Activated CD4-positive, alpha-beta T cell treated with anti-CD3 and anti-CD28 coated beads for 24 hours (primary cell): ENCODE measurements around the gene FARP1.

Source experiments
- DNase-seq, 2 donors: peaks; one replicate each; pipeline ENCODE4 v3.0.0-alpha.2; 2020; ENCODE audit warnings: low read depth in 2 of 2

The FARP1 gene

DNA sequence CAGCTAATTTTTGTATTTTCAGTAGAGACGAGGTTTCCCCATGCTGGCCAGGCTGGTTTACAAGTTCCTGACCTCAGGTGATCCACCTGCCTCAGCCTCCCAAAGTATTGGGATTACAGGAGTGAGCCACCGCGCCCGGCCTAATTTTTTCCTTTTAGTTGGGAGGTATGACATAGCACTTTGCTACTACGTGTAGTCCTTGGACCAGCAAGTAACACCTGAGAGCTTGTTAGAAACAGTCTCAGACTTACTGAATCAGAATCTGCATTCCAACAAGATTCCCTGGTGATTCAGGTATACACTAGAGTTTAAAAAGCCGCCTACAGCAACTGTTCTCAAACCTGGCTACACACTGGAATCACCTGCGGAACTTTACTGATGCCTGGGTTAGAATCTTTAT is 1.8 kb upstream of the FARP1 start:
- no peak for DNase-seq

DNA sequence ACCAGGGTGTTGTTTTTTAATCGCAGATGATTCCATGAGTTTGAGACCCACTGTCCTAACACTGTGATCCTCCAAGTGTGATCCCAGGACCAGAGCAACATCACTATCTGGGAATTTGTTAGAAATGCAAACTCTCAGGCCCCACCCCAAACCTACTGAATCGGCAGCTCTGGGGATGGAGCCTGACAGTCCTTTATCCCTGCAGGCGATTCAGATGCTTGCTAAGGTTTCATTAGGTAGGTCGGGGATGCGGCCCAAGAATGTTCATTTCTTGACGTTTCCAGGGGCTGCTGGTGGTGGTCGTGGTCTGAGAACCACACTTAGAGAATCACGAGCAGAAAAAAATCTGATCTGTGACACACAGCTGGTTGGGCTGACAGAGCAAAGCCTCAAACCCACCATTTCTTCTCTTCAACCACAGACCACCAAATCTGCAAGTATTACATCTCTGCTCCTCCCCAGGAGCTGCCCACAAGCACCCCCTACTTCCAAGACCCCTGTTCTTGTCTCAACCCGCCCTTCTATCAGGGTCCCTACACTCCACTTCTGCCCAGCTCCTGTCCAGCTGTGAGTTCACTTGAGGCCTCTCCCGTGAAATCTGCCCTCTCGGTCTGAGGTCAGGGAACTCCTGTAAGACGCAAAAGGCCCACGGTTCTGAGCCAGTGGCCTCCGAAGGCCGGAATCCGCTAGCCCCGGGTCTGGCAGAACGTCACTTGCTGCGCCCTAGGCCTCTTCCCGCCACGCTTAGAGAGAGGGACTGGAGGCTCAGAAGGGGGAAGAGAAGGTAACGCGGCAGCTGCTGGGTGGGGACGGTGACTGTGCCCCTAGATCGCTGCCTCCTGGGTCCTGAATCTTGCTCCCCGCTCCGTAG is 1.1 kb upstream of the FARP1 start:
- no peak for DNase-seq

DNA sequence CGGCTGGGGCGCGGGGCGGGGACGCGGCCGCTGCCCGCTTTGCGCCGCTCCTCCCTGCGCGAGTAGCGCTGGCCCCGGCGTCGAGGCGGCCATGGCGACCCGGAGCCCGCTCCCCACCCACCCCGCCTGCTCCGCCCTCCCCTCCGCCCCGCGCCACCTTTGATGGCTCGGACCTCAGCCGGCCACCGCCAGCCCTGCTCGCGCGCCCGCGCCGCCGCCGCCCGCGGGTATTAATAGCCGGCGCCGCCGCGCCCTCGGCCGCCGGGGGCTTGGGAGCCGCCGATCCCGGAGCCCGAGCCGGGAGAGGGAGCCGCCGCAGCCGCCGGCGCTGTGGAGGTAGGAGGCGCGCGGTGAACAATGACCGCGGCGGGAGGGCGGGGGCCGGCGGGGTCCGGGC is 261 bp downstream of the FARP1 start:
- DNase-seq: no peak

DNA sequence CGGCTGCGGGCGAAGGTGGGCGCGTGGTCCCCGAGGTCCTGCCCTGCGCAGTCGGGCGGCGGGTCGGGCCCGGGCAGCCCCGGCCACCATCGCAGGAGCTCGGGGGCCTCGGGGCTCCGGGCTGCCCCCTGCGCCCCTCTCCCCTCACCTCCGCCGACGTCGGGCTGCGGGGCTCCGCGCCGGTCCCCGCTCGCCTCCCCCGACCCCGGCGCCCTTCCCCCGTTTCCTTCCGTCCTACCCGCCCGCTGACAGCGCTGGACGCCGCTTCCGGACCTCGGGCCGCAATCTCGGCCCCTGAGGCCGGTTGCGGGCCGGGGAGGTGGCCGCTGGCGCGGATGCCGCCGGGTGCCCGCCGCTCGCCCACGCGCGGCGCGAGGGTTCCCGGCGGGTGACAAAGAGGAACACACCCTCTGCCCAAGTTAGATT is 720 bp downstream of the FARP1 start:
- no peak for DNase-seq

DNA sequence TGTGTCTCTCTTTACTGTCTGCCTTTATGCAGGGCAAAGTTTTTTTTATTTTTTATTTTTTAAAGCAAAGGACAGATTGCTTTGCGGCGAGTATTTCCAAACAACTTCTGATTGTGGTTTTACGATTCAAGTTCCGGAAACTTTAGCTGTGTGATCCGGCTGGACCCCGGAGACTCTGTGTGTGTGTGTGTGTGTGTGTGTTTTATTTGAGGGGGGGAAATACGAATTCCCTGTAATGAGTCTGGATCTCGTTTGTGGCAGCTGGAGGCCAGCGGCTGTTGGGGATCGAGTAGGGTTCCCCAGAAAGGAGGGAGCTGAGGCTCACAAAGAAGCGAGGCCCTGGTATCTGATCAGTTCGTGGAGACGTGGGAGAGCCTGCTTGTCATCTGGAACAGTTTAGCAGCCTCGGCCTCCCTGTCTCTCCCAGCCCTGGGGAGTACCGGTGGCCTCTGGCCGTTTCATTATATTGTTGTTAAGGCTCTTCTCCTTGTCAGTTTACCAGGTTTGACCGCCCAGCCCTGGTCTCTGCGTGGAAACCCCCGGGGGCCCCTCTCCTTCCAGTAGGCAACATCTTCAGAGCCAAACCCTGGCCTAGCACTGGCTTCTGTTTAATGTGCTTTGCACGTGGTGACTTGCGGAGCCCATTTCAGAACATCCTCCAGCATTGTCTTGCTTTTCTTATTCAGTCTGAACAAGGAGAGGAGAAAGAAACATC is 1.3 kb downstream of the FARP1 start:
- DNase-seq: no peak

DNA sequence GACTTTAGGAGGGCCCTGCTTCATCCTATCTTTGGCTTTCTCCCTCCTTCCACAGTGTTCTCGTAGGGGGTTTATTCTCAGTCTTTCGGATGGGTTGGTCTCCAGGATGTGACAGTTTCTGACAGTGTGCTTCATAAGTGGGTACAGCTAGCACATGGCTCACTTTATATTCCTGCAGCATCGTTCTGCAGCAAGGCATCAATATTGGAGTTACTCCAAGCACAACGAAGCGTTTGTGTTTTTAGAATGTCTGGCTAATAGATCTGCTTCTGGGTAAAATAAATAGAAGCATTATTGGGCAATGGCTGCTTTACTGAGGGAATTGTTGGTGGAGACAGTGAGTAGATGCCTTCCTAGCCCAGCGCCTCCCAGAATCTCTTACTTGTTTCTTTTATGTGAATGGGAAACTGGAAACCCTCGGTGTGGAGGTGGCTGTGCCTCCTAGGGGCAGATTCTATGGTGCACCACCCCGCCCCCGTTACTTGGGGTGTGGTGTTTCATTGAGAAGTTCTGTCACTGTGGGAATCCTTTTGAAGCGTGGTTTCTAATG is 2.0 kb downstream of the FARP1 start:
- DNase-seq: no peak

DNA sequence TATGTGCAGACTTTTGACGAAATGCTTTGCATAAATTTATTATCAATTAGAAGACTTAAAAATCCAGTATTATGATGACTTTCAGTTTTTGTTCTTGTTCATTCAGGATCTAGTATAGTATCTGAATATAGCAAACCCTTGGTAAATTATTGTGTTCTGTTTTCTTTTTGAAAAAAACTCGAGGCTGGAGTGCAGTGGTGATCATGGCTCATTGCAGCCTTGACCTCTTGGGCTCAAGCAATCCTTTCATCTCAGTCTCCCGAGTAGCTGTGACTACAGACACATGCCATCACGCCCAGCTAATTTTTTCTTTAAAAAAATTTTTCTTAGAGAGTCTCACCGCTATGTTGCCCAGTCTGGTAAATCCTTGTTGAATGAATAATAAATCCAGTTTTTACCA is 4.6 kb downstream of the FARP1 start:
- no peak for DNase-seq

DNA sequence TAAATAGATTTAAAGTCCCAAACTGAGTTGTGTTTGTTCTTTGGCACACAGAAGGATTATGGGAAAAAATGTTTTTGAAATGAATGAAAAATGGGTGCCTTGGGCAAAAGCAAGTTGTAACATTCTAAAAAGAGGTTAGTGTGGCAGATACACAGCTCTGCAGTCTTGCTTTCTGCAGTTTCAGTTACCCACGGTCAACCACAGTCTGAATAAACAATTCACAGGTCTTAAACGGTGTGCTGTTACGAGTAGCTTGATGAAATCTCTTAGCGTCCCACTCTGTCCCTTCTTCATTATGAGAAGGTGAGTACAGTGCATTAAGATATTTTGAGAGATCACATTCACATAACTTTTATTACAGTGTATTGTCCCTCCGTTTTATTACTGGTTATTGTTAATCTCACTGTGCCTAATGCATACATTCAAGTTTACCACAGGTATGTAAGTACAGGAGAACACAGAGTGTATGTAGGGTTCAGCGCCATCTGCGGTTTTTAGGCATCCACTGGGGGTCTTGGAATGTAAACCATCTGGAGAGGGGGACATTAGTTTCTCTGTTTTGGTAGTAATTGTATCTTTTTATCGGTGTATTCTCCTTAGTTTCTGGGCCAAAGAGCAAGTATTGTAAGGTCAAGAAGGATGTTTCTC is 8.1 kb downstream of the FARP1 start:
- no peak for DNase-seq

DNA sequence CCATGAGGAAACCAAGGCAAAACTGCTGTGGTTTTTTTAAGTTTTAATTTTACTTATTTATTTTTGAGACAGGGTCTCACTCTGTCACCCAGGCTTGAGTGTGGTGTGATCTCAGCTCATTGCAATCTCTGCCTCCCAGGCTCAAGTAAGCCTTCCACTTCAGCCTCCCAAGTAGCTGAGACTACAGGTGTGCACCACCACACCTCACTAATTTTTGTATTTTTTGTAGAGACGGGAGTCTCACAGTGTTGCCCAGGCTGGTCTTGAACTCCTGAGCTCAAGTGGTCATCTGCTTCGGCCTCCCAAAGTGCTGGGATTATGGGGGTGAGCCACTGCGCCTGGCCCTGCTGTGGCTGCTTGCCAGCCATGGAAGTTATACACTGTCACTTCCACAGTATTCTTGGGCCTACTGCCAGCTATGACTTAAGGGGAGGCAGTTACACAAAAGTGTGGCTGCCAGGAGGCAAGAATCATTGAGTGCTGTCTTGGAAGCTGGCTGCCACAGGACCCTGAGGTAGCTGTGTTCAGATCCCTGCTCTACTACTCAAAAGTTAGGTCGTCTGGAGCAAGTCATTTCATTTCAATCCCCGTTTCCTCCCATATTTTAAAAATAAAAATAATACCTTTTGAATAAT is 12.7 kb downstream of the FARP1 start:
- DNase-seq: no peak

DNA sequence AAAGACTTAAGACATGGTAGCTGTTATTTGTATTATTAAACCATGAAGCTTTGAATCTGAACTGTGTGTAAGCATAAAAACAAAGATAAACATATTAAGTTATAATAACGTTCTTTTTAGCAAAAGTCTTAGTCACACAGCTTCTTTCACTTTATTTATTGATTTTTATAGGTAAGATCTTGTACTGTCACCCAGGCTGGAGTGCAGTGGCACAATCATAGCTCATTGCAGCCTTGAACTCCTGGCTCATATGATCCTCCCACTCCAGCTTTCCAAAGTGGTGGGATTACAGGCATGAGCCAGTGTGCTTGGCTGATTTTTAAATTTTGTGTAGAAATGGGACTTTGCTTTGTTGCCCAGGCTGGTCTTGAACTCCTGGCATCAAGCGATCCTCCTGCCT is 13.4 kb downstream of the FARP1 start:
- no peak for DNase-seq

DNA sequence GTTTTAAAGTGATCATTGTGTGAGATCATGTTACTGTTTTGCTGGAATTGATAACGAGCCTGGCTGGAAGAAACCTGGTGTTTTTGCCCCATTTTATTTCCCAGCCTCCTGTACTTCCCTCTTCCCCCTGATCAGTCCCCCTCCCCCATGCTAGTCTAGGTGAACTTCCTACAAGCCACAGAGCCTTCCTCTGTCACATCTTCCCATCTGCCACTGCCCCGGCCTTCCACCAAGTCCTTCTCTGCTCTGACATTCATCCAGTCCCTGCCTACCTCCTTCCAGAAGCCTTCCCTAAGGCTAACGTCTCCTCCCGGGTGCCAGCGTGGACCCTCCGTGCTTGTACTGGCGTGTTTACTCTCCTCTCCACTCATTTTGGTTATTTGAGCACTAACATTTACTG is 14.3 kb downstream of the FARP1 start:
- DNase-seq: no peak

DNA sequence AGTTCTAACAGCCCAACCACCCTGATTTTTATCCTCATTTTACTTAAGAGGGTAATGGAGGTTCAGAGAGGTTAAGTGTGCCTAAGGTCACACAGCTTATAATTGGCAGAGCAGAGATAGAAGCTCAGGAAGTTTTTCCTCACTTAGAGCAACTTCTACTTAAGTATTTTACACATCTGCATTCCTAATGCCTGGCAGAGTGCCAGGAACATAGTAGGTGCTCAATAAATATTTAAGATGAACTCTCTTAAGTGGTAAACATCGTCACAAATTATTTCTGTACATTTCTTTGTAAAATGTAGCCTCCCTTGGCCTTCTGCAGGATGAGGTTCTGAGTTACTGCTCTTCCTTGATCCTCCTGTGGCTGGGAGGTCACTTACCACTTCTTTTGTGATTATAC is 14.7 kb downstream of the FARP1 start:
- DNase-seq: no peak

DNA sequence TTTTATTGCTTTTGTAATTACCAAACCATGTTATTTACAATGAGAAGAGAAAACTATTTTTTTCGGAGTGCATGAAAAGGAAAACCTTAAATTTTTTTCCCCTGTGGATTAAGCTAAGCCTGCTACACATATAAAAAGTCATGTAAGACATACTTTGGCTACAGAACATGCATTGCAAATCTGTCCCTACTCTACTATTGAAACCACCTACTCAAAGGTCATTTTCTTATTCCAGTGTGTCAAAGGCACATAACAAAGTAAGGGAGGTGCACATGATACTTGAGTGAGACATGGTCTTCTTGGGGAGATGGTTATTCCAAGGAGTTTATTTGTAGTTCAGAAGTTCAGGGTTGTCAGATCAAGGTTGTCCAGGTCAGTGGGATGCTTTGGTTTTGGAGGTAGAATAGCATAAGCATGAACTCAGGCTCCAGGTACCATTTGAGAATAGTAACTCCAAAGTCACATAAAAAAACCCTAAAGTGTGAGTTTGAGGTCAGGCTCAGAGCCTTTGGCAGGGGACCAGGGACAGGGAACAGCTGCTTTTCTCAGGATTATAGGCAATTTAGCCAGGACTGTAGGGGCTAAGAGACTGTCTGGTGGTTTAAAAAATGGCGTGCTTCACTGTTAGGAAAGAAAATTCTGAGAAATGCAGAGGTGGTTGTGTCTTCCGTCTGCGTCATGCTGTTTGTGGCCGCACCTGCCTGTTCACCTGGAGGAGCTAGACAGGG is 15.4 kb downstream of the FARP1 start:
- no peak for DNase-seq

DNA sequence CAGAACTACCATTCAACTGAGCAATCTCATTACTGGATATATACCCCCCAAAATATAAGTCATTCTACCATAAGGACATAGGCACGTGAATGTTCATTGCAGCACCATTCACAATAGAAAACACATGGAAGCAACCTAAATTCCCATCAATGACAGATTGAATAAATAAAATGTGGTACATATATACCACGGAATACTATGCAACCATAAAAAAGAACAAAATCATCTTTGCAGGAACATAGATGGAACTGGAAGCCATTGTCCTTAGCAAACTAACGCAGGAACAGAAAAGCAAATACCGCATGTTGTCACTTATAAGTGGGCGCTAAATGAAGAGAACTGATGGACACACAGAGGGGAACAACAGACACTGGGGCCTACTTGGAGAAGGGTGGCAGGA is 20.0 kb downstream of the FARP1 start:
- no peak for DNase-seq

DNA sequence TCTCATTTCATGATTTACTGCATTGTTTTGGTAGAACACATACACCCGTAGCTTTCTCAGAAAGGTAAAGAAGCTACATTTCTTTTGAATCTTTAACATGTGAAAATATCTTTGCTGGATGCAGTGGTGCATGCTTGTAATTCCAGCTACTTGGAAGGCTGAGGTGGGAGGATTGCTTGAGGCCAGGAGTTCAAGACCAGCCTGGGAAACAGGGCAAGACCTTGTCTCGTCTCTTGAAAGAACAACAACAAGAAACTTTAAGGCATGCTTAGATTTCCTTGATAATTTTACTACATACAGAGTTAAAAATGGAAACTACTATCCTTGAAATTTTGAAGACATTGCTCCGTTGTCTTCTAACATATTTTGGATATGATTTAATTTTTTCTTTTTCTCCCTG is 26.4 kb downstream of the FARP1 start:
- DNase-seq: no peak

DNA sequence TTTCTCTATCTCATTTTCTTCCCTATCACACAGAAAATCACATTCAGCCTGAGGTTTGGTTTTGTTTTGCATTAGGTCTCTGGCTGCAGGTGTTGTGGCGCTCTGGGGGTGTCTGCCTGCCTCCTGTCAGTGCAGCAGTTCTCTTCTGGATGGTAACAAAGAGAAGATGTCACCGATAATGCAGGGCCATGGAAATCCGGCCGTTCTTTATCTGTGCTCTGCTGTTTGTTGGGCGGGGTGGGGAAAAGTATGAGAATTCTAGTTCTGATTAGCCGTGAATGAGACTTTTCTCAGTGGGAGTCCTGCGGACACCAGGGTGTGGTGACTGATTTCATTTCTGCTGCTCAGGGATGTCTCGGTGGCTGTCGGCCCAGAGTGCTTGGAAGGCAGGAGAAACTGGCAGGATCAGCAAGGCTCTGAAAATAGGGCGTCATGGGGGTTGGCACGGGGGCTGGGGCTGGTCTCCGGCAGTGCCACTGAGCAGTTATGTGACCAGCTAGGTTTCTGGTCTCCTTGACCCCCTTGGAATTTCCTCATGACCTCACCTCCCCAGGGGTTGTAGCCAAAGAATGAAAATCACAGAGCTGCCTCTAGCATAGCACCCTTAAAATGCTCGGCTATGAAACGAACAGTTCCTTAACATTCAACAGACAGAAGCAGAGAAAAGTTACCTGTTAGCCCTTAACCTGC is 29.2 kb downstream of the FARP1 start:
- no peak for DNase-seq

DNA sequence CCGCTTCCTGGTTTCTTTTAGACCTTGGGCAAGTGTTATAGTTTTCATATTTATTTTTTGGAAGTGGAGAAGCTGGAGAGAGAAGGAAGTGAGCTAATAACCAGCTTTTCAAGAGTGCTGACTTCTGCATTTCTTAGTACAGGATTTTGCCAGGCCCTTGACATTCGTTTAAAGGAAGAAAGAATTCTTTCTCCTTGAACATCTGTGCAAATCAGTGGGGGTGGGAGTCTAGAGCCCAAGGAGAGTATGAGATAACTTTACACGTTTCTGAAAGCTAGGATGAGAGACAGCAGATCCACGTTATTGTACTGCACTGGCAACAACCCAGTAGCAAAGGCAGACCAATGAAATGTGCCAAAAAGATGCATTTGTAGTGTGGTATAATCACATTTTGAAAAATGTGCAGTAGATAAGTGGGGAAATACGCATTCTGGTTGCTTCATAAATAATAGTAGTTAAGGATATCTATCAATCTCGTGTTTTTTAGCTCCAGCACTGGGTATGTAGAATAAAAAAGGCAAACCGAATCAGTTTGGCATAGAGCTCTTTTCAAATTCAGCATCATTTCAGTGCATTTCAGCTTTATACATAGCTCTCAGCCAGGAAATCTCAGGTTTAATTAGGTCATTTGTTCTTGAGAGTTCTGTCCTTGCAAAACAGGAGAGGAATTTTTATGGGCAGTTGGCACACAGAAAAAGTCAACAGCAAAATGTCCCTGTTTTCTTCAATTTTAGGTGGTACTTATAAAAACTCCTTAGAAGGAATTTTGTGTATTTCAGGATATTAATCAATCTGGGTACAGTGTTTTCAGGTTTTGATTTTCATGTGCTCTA is 29.9 kb downstream of the FARP1 start:
- no peak for DNase-seq

DNA sequence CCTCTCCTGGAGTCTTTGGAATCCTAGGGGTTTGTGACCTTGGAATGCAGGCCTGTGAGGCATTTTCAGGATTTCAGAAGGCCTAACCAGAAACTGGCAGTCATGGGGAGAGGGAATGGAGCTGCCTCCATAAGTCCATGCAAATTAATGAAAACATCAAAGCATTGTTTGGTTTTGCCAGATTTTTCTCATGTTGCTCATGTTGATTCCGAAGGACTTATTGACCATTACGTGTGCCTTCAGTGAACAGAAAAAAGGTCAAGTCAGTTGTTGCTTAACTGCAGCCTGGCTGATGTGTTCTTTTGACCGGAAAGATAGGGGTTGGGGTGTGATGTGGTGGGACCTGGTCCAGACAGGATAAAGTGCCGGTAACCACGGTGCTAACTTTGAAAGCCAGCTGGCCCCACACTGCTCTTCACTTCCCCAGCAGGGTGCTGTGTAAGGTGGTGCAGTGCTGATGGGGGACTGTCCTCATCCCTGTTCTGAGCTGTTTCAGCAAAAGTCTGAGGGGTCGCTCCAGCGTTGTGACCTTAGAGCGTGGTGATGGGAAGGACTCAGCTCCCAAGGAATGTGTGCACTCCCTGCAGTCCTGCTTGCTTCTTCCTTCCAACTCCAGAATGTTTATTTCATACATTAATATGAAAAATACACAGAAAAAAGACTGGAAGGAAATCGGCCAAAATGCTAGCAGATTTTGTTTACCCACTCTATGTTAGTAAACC is 30.7 kb downstream of the FARP1 start:
- DNase-seq: no peak

DNA sequence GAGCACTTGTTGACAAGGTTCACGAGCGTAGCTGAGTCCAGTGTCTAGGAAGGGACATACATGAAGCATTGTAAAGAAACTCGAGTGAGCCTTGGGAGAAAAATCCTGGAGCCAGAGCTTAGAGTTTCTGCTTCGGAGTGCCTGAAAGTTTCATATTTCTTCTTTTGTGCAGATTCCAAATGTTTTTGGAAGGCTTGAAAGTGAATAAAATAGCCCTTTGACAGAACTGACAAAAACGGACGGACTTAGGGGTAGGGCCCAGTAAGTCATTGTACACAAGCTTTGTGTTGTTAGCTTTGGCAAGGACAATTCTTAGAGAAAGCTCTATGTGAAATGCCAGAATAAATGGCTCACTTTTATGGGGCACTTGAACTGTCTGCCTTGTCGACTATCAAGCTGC is 31.4 kb downstream of the FARP1 start:
- DNase-seq: no peak
